Karpas-422 (cell line): ENCODE measurements around the gene FIBP. TPM values are rescaled to one million over a fixed set of nuclear protein-coding genes. Genes with fewer than 3 reads are reported as not detected.
A peak's percentile ranks its signal among the peaks of the same experiment; 100 is the strongest.

Source experiments
- DNase-seq: peaks from one replicate; pipeline ENCODE4 v3.0.0-alpha.2; 2015
- H2AFZ ChIP-seq: fragments of 200-600 bp; sonication (generic); 2 replicates; pipeline ENCODE4 v1.6.1; 2014; ENCODE audit warnings: antibody characterized with exemption, low read length, mixed read lengths
- H3K27ac ChIP-seq: fragments of 200-600 bp; sonication (generic); 2 replicates; pipeline ENCODE4 v1.5.1; 2014; ENCODE audit warnings: mild to moderate bottlenecking, low read length, moderate library complexity
- H3K27me3 ChIP-seq: fragments of 200-600 bp; sonication (generic); 2 replicates; pipeline ENCODE4 v1.6.1; 2014; ENCODE audit warnings: low read length, mixed read lengths
- H3K36me3 ChIP-seq: fragments of 200-600 bp; sonication (generic); 2 replicates; pipeline ENCODE4 v1.6.1; 2014; ENCODE audit warnings: low read length, mixed read lengths; ENCODE audit not compliant: insufficient read depth
- H3K4me1 ChIP-seq: fragments of 200-600 bp; sonication (generic); 2 replicates; pipeline ENCODE4 v1.6.1; 2014; ENCODE audit warnings: mild to moderate bottlenecking, low read length, mixed read lengths
- H3K4me2 ChIP-seq: fragments of 200-600 bp; sonication (generic); 2 replicates; pipeline ENCODE4 v1.6.1; 2014; ENCODE audit warnings: low read length, low read depth, mild to moderate bottlenecking; ENCODE audit not compliant: poor library complexity, severe bottlenecking
- H3K4me3 ChIP-seq: fragments of 200-600 bp; sonication (generic); 2 replicates; pipeline ENCODE4 v1.5.1; 2014; ENCODE audit warnings: mild to moderate bottlenecking, antibody characterized with exemption, low read length, mixed read lengths
- H3K79me2 ChIP-seq: fragments of 200-600 bp; sonication (generic); 2 replicates; pipeline ENCODE4 v1.6.1; 2014; ENCODE audit warnings: mild to moderate bottlenecking, low read length, mixed read lengths
- H3K9ac ChIP-seq: fragments of 200-600 bp; sonication (generic); 2 replicates; pipeline ENCODE4 v1.6.0; 2014; ENCODE audit warnings: low read length
- H3K9me2 ChIP-seq: fragments of 200-600 bp; sonication (generic), shearing (Covaris generic); replicated peaks from 2 replicates; pipeline ENCODE4 v1.6.0; 2014; ENCODE audit warnings: mild to moderate bottlenecking, low read length, moderate library complexity; ENCODE audit not compliant: insufficient read depth
- H3K9me3 ChIP-seq: fragments of 300-700, 200-600 bp; sonication (generic); 2 replicates; pipeline ENCODE4 v1.6.1; 2014; ENCODE audit warnings: low read length, mixed read lengths
- H4K20me1 ChIP-seq: fragments of 200-600 bp; sonication (generic); 2 replicates; pipeline ENCODE4 v1.6.1; 2014; ENCODE audit warnings: mild to moderate bottlenecking, antibody characterized with exemption, low read length, low read depth; ENCODE audit not compliant: insufficient read depth
- total RNA-seq: library from RNA; depleted of rRNA; stranded (reverse); fragments of >200 nt; shearing (Covaris generic); gene quantifications from 2 replicates; pipeline ENCODE4 v1.2.3, GENCODE V29; 2014; ENCODE audit warnings: low replicate concordance; rRNA removed

The FIBP gene
- total RNA-seq, 1 experiment from 2014 or later = 207 TPM

DNA sequence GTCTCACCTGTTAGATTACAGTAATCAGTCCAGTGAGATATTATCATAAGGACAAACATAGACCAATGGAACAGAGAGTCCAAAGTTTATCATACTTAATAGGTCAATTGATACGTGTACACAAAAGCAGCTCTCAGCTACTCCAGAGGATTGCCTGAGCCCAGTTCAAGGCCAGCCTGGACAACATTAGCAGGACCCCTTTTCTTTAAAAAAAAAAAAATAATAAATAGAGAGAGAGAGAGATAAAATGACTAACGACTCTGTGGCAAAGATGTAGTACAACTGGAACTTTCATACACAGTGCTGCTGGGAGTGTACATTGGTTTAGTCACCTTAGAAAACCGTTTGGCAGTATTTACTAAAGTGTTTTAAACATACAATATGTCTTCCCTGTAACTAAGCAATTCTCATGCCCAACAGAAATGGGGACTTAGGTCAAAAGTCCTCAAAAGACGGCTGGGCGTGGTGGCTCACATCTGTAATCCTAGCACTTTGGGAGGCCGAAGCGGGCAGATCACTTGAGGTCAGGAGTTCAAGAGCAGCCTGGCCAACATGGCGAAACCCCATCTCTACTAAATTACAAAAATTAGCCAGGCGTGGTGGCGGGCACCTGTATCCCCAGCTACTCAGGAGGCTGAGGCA, 43.9 kb downstream of the FIBP start:
- Histone ChIP-seq H3K9me3 (no peaks in the 10 kb centered on the region), H3K36me3 (no peaks in the 10 kb centered on the region), H2AFZ (no peak overlapping the region), H3K9me2 (no peaks in the 10 kb centered on the region), H3K9ac (no peak overlapping the region), H3K4me1 (no peaks in the 10 kb centered on the region), H3K4me3 (no peak overlapping the region), H3K4me2 (no peak overlapping the region), H3K79me2 (no peaks in the 10 kb centered on the region), H3K27me3 (no peaks in the 10 kb centered on the region), H4K20me1 (no peaks in the 10 kb centered on the region), H3K27ac (no peak overlapping the region)
- DNase-seq = peak; percentile 7

GRCh38 chr11:65843811-65844210, 44.5 kb downstream of the FIBP start:
- Histone ChIP-seq H3K9me3 (no peaks in the 10 kb centered on the region), H3K4me1 (no peaks in the 10 kb centered on the region), H3K4me2 (no peak overlapping the region), H3K27ac (no peak overlapping the region), H3K9me2 (no peaks in the 10 kb centered on the region), H3K9ac (no peak overlapping the region), H3K36me3 (no peaks in the 10 kb centered on the region), H3K79me2 (no peaks in the 10 kb centered on the region), H4K20me1 (no peaks in the 10 kb centered on the region), H3K4me3 (no peak overlapping the region), H2AFZ (no peak overlapping the region), H3K27me3 (no peaks in the 10 kb centered on the region)
- peak; percentile 19 for DNase-seq

GRCh38 chr11:65842144-65842543, 46.1 kb downstream of the FIBP start:
- Histone ChIP-seq H3K27ac (no peak overlapping the region), H3K9ac (no peak overlapping the region), H3K27me3 (no peaks in the 10 kb centered on the region), H3K36me3 (no peaks in the 10 kb centered on the region), H4K20me1 (no peaks in the 10 kb centered on the region), H3K4me1 (no peaks in the 10 kb centered on the region), H2AFZ (no peak overlapping the region), H3K79me2 (no peaks in the 10 kb centered on the region), H3K4me3 (no peak overlapping the region), H3K4me2 (no peak overlapping the region), H3K9me3 (no peaks in the 10 kb centered on the region), H3K9me2 (no peaks in the 10 kb centered on the region)
- peak; percentile 23 for DNase-seq

DNA sequence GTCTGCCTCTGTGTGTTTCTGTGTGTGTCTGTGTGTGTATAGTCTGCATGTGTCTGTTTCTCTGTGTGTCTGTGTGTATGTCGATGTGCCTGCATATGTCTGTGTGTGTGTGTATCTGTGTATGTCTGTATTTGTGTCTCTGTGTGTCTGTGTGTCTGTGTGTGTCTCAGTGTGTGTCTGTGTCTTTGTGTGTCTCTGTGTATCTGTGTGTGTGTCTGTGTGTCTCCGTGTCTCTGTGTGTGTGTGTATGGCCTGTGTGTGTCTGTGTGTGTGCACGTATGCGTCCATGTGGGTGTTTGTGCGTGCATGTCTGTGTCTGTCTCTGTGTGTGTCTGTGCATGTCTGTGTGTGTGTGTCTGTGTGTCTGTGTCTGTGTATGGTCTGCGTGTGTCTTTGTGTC, 54.1 kb downstream of the FIBP start:
- Histone ChIP-seq H2AFZ (no peak overlapping the region), H3K9me3 (no peaks in the 10 kb centered on the region), H3K9me2 (no peaks in the 10 kb centered on the region), H3K79me2 (no peaks in the 10 kb centered on the region), H3K4me2 (no peak overlapping the region), H3K9ac (no peak overlapping the region), H3K27ac (no peak overlapping the region), H3K36me3 (no peaks in the 10 kb centered on the region), H4K20me1 (no peaks in the 10 kb centered on the region), H3K4me1 (no peaks in the 10 kb centered on the region), H3K27me3 (no peaks in the 10 kb centered on the region), H3K4me3 (no peak overlapping the region)
- no peak for DNase-seq

Other genes starting within 250 kb of the FIBP start
- 42.6 and 44.0 TPM in 2 replicates for gene RELA, start 225.6 kb downstream of the FIBP start, total RNA-seq
- gene KAT5, start 176.2 kb downstream of the FIBP start, total RNA-seq = 17.8 and 23.9 TPM in 2 replicates
- gene RNASEH2C, start 167.7 kb downstream of the FIBP start, total RNA-seq = 70.7 and 133 TPM in 2 replicates
- gene AP5B1, start 107.5 kb downstream of the FIBP start, total RNA-seq = 11.1 and 19.8 TPM in 2 replicates
- not detected in 2 replicates for gene OVOL1, start 101.4 kb downstream of the FIBP start, total RNA-seq
- not detected in 2 replicates for gene SNX32, start 54.5 kb downstream of the FIBP start, total RNA-seq
- 514 and 827 TPM in 2 replicates for gene CFL1, start 30.3 kb downstream of the FIBP start, total RNA-seq
- gene MUS81, start 28.0 kb downstream of the FIBP start, total RNA-seq = 41.3 and 89.0 TPM in 2 replicates
- 1.3 and 2.6 TPM in 2 replicates for gene EFEMP2, start 15.7 kb downstream of the FIBP start, total RNA-seq
- not detected in 2 replicates for gene CTSW, start 8.6 kb downstream of the FIBP start, total RNA-seq
- gene CCDC85B, start 2.2 kb upstream of the FIBP start, total RNA-seq = 21.3 and 56.7 TPM in 2 replicates
- gene FOSL1, start 11.9 kb upstream of the FIBP start, total RNA-seq = not detected in 2 replicates
- 7.3 and 11.0 TPM in 2 replicates for gene C11orf68, start 30.6 kb upstream of the FIBP start, total RNA-seq
- 66.2 and 111 TPM in 2 replicates for gene DRAP1, start 31.0 kb upstream of the FIBP start, total RNA-seq
- gene TSGA10IP, start 57.0 kb upstream of the FIBP start, total RNA-seq = not detected in 2 replicates
- 23.1 and 63.2 TPM in 2 replicates for gene SART1, start 73.3 kb upstream of the FIBP start, total RNA-seq
- gene EIF1AD, start 113.7 kb upstream of the FIBP start, total RNA-seq = 39.4 and 57.0 TPM in 2 replicates
- gene BANF1, start 114.0 kb upstream of the FIBP start, total RNA-seq = 44.3 and 84.2 TPM in 2 replicates
- gene CST6, start 123.5 kb upstream of the FIBP start, total RNA-seq = not detected in 2 replicates
- gene CATSPER1, start 138.0 kb upstream of the FIBP start, total RNA-seq = not detected in 2 replicates
- gene GAL3ST3, start 160.7 kb upstream of the FIBP start, total RNA-seq = not detected in 2 replicates
- 89.0 and 166 TPM in 2 replicates for gene SF3B2, start 163.9 kb upstream of the FIBP start, total RNA-seq
- gene PACS1, start 181.8 kb upstream of the FIBP start, total RNA-seq = 60.5 and 81.1 TPM in 2 replicates